Measurements from ENCODE around the gene CCDC110.

GRCh38 chr4:185441479-185441878 lies 30.1 kb downstream of the CCDC110 start:
- TF ChIP-seq CTCF (IDR thresholded peaks at IDR 0.05) (no peak), POLR2A (IDR thresholded peaks at IDR 0.05) (no peak)
